HFFc6 (cell line): Measurements from ENCODE around the gene KLK6. TPM values are rescaled to one million over a fixed set of nuclear protein-coding genes. Genes with fewer than 3 reads are reported as not detected.

Source experiments
- DNase-seq: peaks from one replicate; pipeline ENCODE4 v3.0.0-alpha.2; 2018
- H3K27ac Mint-ChIP-seq: 2 replicates; pipeline ENCODE4 v1.8.0; 2020; ENCODE audit warnings: mild to moderate bottlenecking, mixed read lengths
- H3K27me3 Mint-ChIP-seq: 2 replicates; pipeline ENCODE4 v1.8.0; 2021; ENCODE audit warnings: mild to moderate bottlenecking, moderate library complexity, mixed read lengths; ENCODE audit not compliant: insufficient read depth
- H3K36me3 Mint-ChIP-seq: 2 replicates; pipeline ENCODE4 v1.8.0; 2021; ENCODE audit warnings: low read depth, mixed read lengths
- H3K4me1 Mint-ChIP-seq: 2 replicates; pipeline ENCODE4 v1.8.0; 2020; ENCODE audit warnings: low read depth, mixed read lengths
- H3K4me3 Mint-ChIP-seq: 2 replicates; pipeline ENCODE4 v1.8.0; 2020; ENCODE audit warnings: mild to moderate bottlenecking, moderate library complexity, mixed read lengths
- H3K9me3 Mint-ChIP-seq: 2 replicates; pipeline ENCODE4 v1.8.0; 2020; ENCODE audit warnings: mild to moderate bottlenecking, mixed read lengths
- total RNA-seq, 6 experiments: library from RNA; stranded (reverse); fragmentation: NEBNext Ultra II Directional; extraction: Animal tissue kit (Norgen Biotek cat#: 25700); gene quantifications; 2 replicates in 1 of 6; 3 replicates in 5 of 6; pipeline ENCODE4 v1.2.3, GENCODE V29; 2021
- TF ChIP-seq, protein P1 (sequence below): fragments of 200-600 bp; sonication (generic); IDR thresholded peaks from 2 replicates; pipeline ENCODE4 v1.5.0; 2021; ENCODE audit warnings: antibody characterized with exemption, mild to moderate bottlenecking

The KLK6 gene
- total RNA-seq, 6 experiments from 2014 or later = not detected

DNA sequence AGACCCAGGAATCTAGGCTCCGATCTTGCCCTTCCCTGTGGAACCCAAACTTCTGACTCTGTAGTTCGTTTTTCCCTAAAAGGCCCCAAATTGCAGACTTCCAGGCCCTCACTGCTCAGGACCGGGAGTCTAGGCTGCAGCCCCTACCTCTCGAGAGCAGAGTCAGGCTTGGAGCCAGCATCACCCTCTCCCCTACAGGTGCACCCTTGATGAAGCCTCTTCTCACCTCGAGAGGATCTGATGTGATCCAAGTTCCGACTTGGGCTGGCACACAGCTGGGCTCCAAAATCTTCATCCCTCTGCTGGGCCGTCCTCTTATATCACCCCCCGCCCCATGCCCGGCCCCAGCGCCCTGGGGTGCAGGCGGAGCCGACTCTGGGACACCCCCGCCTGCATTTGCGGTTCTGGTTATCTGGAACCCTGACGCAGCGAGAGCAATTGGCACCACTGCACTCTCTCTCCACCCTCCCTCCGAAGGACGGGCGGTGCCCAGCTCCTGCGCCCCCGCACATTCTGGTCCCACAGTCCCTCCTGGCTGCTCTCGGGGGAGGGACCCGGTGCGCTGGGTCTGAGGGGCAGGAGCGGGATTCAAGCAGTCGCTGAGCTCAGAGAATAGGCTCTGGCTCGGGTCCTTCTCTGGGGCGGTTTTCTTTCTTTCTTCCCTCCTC is 14.4 kb upstream of the KLK6 start, which contains the start of gene KLK7:
Gene KLK7 (minus strand): TSS at position 293 of the 668 bp plus-strand sequence. CDS start 1,518 bp downstream, outside the sequence.
- DNase-seq = no peak
- H3K9me3 Mint-ChIP-seq = peaks cover 27% of the 10 kb centered on the region

DNA sequence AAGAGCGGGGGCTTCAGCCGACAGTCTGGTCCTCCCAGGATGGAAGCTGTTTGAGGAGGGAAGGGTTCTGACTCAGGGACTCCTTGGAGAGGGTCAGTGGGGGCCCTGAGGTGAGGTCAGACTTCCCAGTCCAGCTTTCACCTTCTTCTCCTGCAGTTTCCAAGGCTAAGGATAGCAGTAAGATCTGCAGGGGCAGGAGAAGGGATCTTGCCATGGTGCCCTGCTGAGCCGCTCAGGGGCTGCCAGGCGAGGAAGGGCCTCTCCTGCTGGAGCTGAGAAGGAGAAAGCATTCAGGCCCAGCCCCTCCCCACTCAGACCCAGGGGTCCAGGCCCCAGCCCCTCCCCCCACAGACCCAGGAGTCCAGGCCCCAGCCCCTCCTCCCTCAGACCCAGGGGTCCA is 12.8 kb upstream of the KLK6 start:
- Mint-ChIP-seq H3K27me3 (peaks cover 3% of the 10 kb centered on the region; the same call in 1 of the 2 replicates), H3K27ac (no peak overlapping the region), H3K36me3 (peaks cover 4% of the 10 kb centered on the region; the same call in 1 of the 2 replicates), H3K4me3 (no peak overlapping the region), H3K9me3 (peaks cover 20% of the 10 kb centered on the region), H3K4me1 (no peaks in the 10 kb centered on the region)
- no peak for DNase-seq
- TF ChIP-seq, protein P1, sequence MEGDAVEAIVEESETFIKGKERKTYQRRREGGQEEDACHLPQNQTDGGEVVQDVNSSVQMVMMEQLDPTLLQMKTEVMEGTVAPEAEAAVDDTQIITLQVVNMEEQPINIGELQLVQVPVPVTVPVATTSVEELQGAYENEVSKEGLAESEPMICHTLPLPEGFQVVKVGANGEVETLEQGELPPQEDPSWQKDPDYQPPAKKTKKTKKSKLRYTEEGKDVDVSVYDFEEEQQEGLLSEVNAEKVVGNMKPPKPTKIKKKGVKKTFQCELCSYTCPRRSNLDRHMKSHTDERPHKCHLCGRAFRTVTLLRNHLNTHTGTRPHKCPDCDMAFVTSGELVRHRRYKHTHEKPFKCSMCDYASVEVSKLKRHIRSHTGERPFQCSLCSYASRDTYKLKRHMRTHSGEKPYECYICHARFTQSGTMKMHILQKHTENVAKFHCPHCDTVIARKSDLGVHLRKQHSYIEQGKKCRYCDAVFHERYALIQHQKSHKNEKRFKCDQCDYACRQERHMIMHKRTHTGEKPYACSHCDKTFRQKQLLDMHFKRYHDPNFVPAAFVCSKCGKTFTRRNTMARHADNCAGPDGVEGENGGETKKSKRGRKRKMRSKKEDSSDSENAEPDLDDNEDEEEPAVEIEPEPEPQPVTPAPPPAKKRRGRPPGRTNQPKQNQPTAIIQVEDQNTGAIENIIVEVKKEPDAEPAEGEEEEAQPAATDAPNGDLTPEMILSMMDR = no peak

More for the DNA sequence above, 14.4 kb upstream of the KLK6 start, which contains the start of gene KLK7:
- Mint-ChIP-seq H3K4me1 (no peaks in the 10 kb centered on the region), H3K4me3 (no peak within 1 kb of the TSS), H3K27ac (no peak within 1 kb of the TSS), H3K27me3 (peaks cover 3% of the 10 kb centered on the region; the same call in 1 of the 2 replicates), H3K36me3 (peaks cover 4% of the 10 kb centered on the region; the same call in 1 of the 2 replicates)
- TF ChIP-seq, protein P1 = no peak

DNA sequence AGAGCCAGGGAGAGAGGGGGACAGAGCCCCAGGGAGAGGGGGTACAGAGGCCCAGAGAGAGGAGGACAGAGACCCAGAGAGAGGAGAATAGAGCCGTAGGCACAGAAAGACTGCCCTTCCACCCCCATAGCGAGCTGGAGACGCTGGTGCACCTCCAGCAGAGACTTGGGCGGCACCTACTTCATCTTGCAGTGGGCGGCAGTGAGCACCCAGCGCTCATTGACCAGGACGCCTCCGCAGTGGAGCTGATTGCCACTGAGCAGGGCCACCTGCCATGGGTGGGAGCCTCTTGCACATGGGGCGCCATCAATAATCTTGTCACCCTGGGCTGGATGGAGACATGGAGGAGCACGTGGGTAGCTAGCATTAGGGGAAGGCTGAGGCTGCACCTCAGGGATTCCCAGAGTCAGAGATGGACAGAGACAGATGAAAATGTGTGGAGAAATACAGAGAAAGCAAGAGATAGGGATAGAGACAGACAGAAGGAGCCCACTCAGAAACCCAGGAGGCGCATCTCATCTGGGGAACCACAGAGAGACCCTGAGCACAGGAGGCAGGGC is 12.3 kb upstream of the KLK6 start:
- Mint-ChIP-seq H3K4me3 (no peak overlapping the region), H3K4me1 (no peaks in the 10 kb centered on the region), H3K9me3 (peaks cover 20% of the 10 kb centered on the region), H3K27me3 (peaks cover 3% of the 10 kb centered on the region; the same call in 1 of the 2 replicates), H3K27ac (no peak overlapping the region), H3K36me3 (peaks cover 4% of the 10 kb centered on the region; the same call in 1 of the 2 replicates)
- TF ChIP-seq, protein P1 = no peak
- DNase-seq = no peak

DNA sequence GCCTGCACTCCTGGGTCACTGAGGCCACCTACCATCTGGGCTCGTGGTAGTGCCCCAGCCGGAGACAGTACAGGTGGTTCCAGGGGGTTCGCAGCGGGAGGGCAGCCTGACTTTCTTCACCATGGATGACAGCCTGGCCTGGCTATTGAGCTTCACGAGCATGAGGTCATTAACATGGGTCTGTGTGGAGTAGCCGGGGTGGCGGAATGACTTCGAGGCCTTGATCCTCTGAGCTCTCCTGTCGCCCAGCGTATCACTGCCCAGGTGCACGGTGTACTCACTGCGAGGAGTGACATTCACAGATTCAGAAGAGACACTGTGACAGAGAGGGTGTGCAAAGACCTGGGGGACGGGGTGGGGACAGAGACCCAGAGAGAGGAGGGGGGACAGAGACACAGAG is 10.8 kb upstream of the KLK6 start:
- DNase-seq = no peak
- peaks cover 4% of the 10 kb centered on the region; the same call in 1 of the 2 replicates for H3K36me3 Mint-ChIP-seq
- H3K9me3 Mint-ChIP-seq = peaks cover 14% of the 10 kb centered on the region
- no peak overlapping the region for H3K27ac Mint-ChIP-seq
- no peaks in the 10 kb centered on the region for H3K4me1 Mint-ChIP-seq
- H3K27me3 Mint-ChIP-seq = peaks cover 3% of the 10 kb centered on the region; the same call in 1 of the 2 replicates
- H3K4me3 Mint-ChIP-seq = no peak overlapping the region
- TF ChIP-seq, protein P1 = no peak

DNA sequence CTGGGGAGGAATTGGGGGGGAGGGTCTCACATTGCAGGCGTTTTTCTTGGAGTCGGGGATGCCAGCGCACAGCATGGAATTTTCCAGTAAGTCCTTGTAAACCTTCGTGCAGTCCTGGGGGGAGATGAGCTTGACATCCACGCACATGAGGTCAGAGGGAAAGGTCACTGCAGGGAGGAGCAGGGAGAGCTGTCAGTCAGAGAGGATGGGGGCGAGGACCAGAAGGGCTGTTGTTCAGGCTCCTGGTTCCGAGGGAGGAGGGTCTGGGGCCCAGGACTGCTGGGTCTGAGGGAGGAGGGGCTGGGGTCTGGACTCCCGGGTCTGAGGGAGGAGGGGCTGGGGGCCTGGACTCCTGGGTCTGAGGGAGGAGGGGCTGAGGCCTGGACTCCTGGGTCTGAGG is 10.4 kb upstream of the KLK6 start:
- Mint-ChIP-seq H3K9me3 (peaks cover 14% of the 10 kb centered on the region), H3K4me3 (no peak overlapping the region), H3K36me3 (peaks cover 4% of the 10 kb centered on the region; the same call in 1 of the 2 replicates), H3K4me1 (no peaks in the 10 kb centered on the region), H3K27ac (no peak overlapping the region), H3K27me3 (peaks cover 3% of the 10 kb centered on the region; the same call in 1 of the 2 replicates)
- DNase-seq = no peak
- TF ChIP-seq, protein P1 = no peak
